Fibroblast of skin of scalp (primary cell): ENCODE results near the gene MIER2.
"Not testable (repeated sequence)": the region's sequence is repeated elsewhere in the genome, so short reads cannot be mapped to it uniquely, and the experiment has no call there.

Source experiments
- DNase-seq: peaks from one replicate; pipeline ENCODE4 v3.0.0-alpha.2; 2013

Gene MIER2

GRCh38 chr19:281156-281853, 63.3 kb downstream of the MIER2 start:
- no peak for DNase-seq

DNA sequence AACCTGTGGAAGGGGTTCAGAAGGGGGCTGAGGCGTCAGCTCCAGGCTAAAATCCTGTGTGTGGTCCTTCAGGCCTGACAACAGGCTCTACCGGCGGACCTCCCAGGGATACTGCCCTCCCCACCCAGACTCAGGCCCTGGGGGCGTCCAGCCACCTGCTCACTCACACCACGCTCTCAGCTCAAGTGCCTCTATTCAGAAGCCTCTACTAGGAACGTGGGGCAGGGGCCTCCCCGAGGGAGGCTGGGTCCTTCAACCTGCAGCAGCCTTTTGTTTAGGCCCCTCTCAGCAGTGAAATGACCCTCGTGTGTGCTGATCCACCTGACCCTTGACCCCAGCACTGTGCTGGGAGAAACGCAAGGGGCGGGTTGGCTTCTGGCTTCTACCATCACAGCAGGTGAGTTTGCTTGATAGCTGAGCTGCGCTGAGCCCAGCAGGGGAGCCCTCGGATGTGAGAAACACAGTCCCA, 64.0 kb downstream of the MIER2 start:
- DNase-seq = no peak

DNA sequence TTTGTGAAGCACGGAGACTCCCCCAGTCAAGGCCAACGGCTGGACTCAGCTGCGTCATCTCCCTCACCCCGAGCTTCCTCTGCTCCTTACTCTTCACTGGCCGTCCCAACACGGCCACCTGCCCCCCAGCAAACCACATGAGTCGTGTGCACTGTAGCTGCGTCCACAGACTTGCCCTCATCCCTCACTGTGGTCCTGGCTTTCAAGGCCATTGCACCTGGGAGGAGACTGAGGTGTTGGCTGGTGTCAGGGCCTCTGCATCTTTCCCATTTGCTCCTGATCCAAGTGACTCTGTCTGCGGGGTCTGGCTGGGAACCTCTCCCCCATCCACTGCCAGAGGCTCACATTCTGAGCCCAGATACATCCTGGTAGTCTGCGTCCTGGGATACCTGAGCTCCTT, 64.9 kb downstream of the MIER2 start:
- no peak for DNase-seq

DNA sequence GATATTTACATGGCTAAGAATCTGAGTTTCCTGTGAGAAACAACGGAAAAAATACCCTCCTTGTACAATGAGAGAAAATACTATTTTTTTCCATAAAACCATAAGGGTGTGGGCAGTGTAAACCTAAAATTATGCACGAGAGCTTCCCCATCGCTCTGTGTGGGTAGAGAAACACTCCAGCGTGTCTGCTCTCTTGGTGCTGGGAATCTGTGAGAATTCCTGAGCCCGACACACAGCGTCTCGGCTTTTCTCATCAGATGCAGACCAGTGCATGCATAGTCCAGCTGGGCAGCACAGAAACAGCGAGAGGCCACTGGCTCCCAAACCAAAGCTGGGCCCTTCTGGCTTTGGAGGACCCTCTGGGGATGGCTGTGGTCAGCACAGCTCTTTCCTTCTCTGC, 65.4 kb downstream of the MIER2 start:
- DNase-seq = no peak

GRCh38 chr19:277581-278165, 66.9 kb downstream of the MIER2 start:
- peak; percentile 36 for DNase-seq

- DNase-seq = no peak
Observed at GRCh38 chr19:277131-277530, 67.5 kb downstream of the MIER2 start.

DNA sequence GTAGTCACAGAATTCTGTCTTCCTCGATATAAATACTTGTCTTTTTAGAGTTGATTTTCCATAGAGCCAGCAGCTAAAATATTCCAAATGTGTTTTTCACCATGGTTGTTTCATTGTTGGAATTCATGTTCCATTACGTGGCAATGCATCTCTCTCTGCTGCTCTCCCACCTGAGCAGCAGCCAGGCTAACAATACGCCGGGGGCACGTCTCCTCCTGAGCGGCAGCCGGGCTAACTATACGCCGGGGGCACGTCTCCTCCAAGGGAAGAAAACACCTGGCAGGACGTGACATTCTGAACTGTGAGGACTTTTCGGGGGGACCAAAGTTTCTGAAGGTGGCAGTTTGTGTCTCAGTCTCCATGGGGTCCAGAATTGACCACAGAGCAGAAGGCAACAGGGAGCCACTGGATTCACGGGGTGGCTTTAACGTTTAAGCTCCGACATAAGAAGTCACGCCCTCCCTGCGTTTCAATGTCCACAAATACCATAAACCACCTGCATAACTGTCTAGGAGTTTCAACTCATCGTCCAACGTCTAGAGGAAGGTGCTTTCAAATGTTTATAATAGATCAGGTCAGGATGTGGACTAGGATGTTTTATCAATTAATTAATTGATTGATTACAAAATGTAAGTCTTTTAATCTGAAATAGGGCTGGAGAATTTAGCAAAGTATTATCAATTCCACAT, 68.5 kb downstream of the MIER2 start:
- no peak for DNase-seq

DNA sequence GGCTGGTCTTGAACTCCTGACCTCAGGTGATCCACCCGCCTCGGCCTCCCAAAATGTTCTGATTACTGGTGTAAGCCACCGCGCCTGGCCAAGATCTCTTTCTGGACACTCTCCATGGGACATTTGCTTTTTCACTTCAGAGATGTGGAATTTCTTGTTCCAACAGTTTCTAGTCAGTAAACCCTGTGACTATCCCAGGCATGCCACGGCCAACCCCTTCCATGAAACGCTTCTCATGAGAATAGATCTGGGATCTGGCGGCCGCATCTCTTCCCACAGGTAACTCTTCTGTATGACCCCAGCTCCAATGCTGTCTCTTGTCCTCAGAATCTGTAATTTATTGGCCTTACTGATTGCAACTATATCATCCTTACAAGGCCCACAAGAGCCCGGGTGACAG, 69.6 kb downstream of the MIER2 start:
- no peak for DNase-seq

- no peak for DNase-seq
Observed at GRCh38 chr19:273393-273792, 71.2 kb downstream of the MIER2 start.

GRCh38 chr19:271856-272255, 72.7 kb downstream of the MIER2 start:
- DNase-seq = no peak

GRCh38 chr19:270766-271318, 73.8 kb downstream of the MIER2 start:
- not testable (repeated sequence) for DNase-seq

DNA sequence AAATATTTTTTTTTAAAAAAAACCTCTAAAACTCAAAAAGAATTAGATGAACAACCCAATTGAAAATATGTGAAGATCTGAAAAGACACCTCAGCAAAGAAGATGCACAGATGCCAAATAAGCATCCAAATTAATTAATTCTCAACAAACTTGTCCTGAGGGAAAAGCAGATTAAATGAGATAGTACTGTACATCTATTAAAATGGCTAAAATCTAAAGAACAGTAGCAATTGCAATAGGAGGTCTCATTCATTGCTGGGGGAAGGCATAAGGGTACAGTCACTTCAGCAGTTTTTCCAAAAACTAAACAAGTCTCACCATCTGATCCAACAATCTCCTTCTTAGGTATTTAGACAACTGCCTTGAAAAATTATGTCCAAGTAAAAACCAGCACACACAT, 75.4 kb downstream of the MIER2 start:
- DNase-seq = no peak

GRCh38 chr19:262125-262524, 82.5 kb downstream of the MIER2 start:
- no peak for DNase-seq

GRCh38 chr19:256804-257203, 87.8 kb downstream of the MIER2 start:
- not testable (repeated sequence) for DNase-seq
